HEK293T (cell line): ENCODE data around the gene MYH10.

Source experiments
- CTCF ChIA-PET: fragments of 350-600 bp; formaldehyde crosslinking; extraction: SDS; loops from one replicate; lab custom pipeline; 2021; ENCODE audit warnings: antibody characterized with exemption, inconsistent platforms; lab: Yijun Ruan, JAX
- POLR2A ChIA-PET: fragments of 350-600 bp; formaldehyde crosslinking; extraction: SDS; loops from one replicate; lab custom pipeline; 2020; ENCODE audit warnings: antibody characterized with exemption, inconsistent platforms; lab: Yijun Ruan, JAX
- DNase-seq: peaks from one replicate; pipeline ENCODE4 v3.0.0; 2012; ENCODE audit warnings: mixed read lengths; ENCODE audit errors: extremely low spot score
- ARNT ChIP-seq: fragments of 450-650 bp; IDR thresholded peaks from 2 replicates; pipeline ENCODE4 v1.6.1; 2017; ENCODE audit warnings: mild to moderate bottlenecking
- BHLHE40 ChIP-seq: fragments of 450-650 bp; IDR thresholded peaks from 2 replicates; pipeline ENCODE4 v1.6.1; 2016; ENCODE audit warnings: mild to moderate bottlenecking, moderate library complexity, borderline replicate concordance
- CTBP1 ChIP-seq: fragments of 450-650 bp; IDR thresholded peaks from 2 replicates; pipeline ENCODE4 v1.6.1; 2016; ENCODE audit warnings: borderline replicate concordance
- ELF4 ChIP-seq: fragments of 450-650 bp; IDR thresholded peaks from 2 replicates; pipeline ENCODE4 v1.6.1; 2017; ENCODE audit warnings: antibody characterized with exemption
- FOXA1 ChIP-seq: fragments of 450-650 bp; IDR thresholded peaks from 2 replicates; pipeline ENCODE4 v1.6.1; 2016; ENCODE audit warnings: mild to moderate bottlenecking
- FOXK2 ChIP-seq: fragments of 450-650 bp; IDR thresholded peaks from 2 replicates; pipeline ENCODE4 v1.6.1; 2016; ENCODE audit warnings: mild to moderate bottlenecking
- FOXM1 ChIP-seq: fragments of 450-650 bp; IDR thresholded peaks from 2 replicates; pipeline ENCODE4 v1.6.1; 2017; ENCODE audit warnings: mild to moderate bottlenecking, borderline replicate concordance
- HDGF ChIP-seq: fragments of 450-650 bp; IDR thresholded peaks from 2 replicates; pipeline ENCODE4 v1.6.1; 2017; ENCODE audit warnings: antibody characterized with exemption, borderline replicate concordance
- L3MBTL2 ChIP-seq: fragments of 450-650 bp; conservative IDR thresholded peaks from 2 replicates; pipeline ENCODE4 v1.6.1; 2016; ENCODE audit warnings: mild to moderate bottlenecking
- LEF1 ChIP-seq: fragments of 450-650 bp; IDR thresholded peaks from 2 replicates; pipeline ENCODE4 v1.6.1; 2017; ENCODE audit warnings: mild to moderate bottlenecking, borderline replicate concordance
- NFRKB ChIP-seq: fragments of 450-650 bp; IDR thresholded peaks from 2 replicates; pipeline ENCODE4 v1.6.1; 2016; ENCODE audit warnings: mild to moderate bottlenecking, moderate library complexity
- PKNOX1 ChIP-seq: fragments of 450-650 bp; IDR thresholded peaks from 2 replicates; pipeline ENCODE4 v1.6.1; 2016
- SP1 ChIP-seq: fragments of 450-650 bp; IDR thresholded peaks from 2 replicates; pipeline ENCODE4 v1.6.1; 2017
- SUZ12 ChIP-seq: fragments of 450-650 bp; IDR thresholded peaks from 2 replicates; pipeline ENCODE4 v1.6.1; 2016; ENCODE audit warnings: mild to moderate bottlenecking
- TARDBP ChIP-seq: fragments of 450-650 bp; IDR thresholded peaks from 2 replicates; pipeline ENCODE4 v1.6.1; 2016
- ZNF384 ChIP-seq: fragments of 450-650 bp; IDR thresholded peaks from 2 replicates; pipeline ENCODE4 v1.6.1; 2016

MYH10 gene

GRCh38 chr17:8629371-8630226 is 926 bp downstream of the MYH10 start:
- ChIA-PET POLR2A (interaction anchor here (1.0 to 1.4 kb wide), 6 partner anchors 10 to 456 kb away, joined by 3 to 6 read pairs (median 4); no protein-coding TSS in a partner anchor), CTCF (no interaction called here)
- TF ChIP-seq LEF1: no peak
- no peak for TF ChIP-seq ARNT
- TF ChIP-seq FOXM1: no peak
- TF ChIP-seq NFRKB: no peak
- TF ChIP-seq TARDBP: no peak
- no peak for TF ChIP-seq HDGF
- no peak for TF ChIP-seq ELF4
- no peak for TF ChIP-seq FOXK2
- no peak for TF ChIP-seq BHLHE40
- no peak for TF ChIP-seq SUZ12
- TF ChIP-seq FOXA1: no peak
- no peak for TF ChIP-seq PKNOX1
- TF ChIP-seq L3MBTL2: no peak
- TF ChIP-seq ZNF384: no peak
- TF ChIP-seq SP1: no peak
- TF ChIP-seq CTBP1: no peak
- DNase-seq: peak; percentile 33

- ChIA-PET POLR2A (interaction anchor here (1.0 kb wide), 1 partner anchor 455 kb away, joined by 3 read pairs; no protein-coding TSS in a partner anchor), CTCF (interaction anchor here (0.6 kb wide), 1 partner anchor 359 kb away, joined by 3 read pairs; no protein-coding TSS in a partner anchor)
- DNase-seq: no peak
- no peak for TF ChIP-seq FOXM1
- no peak for TF ChIP-seq NFRKB
- TF ChIP-seq HDGF: no peak
- no peak for TF ChIP-seq FOXK2
- no peak for TF ChIP-seq CTBP1
- TF ChIP-seq ARNT: no peak
- TF ChIP-seq TARDBP: no peak
- TF ChIP-seq LEF1: no peak
- no peak for TF ChIP-seq SUZ12
- no peak for TF ChIP-seq FOXA1
- no peak for TF ChIP-seq PKNOX1
- no peak for TF ChIP-seq L3MBTL2
- no peak for TF ChIP-seq BHLHE40
- TF ChIP-seq ELF4: no peak
- no peak for TF ChIP-seq ZNF384
- TF ChIP-seq SP1: no peak
These were observed 1.8 kb downstream of the MYH10 start for GRCh38 chr17:8628609-8629169.

DNA sequence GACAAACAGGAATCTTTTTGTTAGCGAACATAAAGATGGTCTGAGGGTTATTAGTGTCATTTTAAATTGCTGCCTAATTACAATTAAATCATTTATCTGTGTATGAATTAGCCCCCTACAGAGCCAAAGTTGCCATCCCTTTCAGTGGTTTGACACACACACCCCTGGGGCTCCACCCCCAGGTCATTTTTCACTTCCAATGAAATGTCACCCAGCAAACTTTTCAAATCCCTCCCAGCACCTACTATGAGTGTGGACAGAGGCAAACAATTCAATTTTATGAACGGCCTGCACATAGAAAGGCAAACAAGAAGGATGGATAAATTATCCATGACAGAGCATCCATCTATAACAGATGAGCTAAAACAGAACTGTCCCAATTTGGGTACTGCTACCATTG is 2.4 kb downstream of the MYH10 start:
- TF ChIP-seq ARNT (no peak), FOXA1 (no peak), BHLHE40 (no peak), ZNF384 (no peak), NFRKB (no peak), PKNOX1 (peak; percentile 86), ELF4 (no peak)
- CTCF ChIA-PET: interaction anchor here (0.6 kb wide), 1 partner anchor 359 kb away, joined by 3 read pairs; no protein-coding TSS in a partner anchor
- no peak for DNase-seq
- POLR2A ChIA-PET: interaction anchor here (1.0 kb wide), 1 partner anchor 455 kb away, joined by 3 read pairs; no protein-coding TSS in a partner anchor

- TF ChIP-seq FOXA1 (no peak), L3MBTL2 (no peak), ELF4 (no peak), FOXM1 (no peak), CTBP1 (no peak), TARDBP (no peak), LEF1 (no peak), NFRKB (no peak), BHLHE40 (no peak), SUZ12 (no peak), ARNT (no peak), PKNOX1 (no peak), ZNF384 (no peak), FOXK2 (no peak), HDGF (no peak), SP1 (no peak)
- POLR2A ChIA-PET: no interaction called here
- no peak for DNase-seq
- CTCF ChIA-PET: no interaction called here
These were observed 6.9 kb downstream of the MYH10 start for GRCh38 chr17:8623591-8623990.

DNA sequence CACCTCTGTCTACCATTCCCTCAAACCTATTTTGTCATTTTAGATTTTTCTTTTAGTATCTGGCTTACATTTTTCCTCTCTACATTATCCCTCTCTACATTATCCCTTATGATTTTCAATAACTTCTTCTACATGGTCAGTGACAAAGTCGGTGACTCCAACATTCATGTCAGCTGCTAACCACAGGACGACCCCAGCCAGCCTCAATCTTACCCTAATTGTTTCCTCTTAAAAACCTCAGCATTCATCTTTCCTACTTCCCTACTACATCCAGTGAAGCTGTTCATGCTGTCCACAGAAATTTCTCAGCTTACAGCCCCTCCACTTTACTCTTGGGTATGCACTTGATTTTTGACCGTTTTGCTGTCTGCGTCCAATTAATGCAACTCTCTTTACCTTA is 8.3 kb downstream of the MYH10 start:
- POLR2A ChIA-PET: interaction anchor here (0.7 kb wide), 1 partner anchor 9 kb away, joined by 3 read pairs; no protein-coding TSS in a partner anchor
- TF ChIP-seq TARDBP: no peak
- TF ChIP-seq FOXA1: no peak
- TF ChIP-seq FOXK2: no peak
- TF ChIP-seq BHLHE40: no peak
- no peak for TF ChIP-seq PKNOX1
- TF ChIP-seq NFRKB: no peak
- no peak for TF ChIP-seq L3MBTL2
- no peak for TF ChIP-seq ELF4
- no peak for TF ChIP-seq LEF1
- TF ChIP-seq ZNF384: no peak
- no peak for TF ChIP-seq SUZ12
- no peak for TF ChIP-seq HDGF
- no peak for TF ChIP-seq FOXM1
- TF ChIP-seq SP1: no peak
- TF ChIP-seq ARNT: no peak
- TF ChIP-seq CTBP1: no peak
- DNase-seq: no peak
- CTCF ChIA-PET: no interaction called here
